Fibroblast of pulmonary artery (primary cell): ENCODE results near the gene ADAMTS12.
A peak's percentile ranks its signal among the peaks of the same experiment; 100 is the strongest.

ENCODE experiments used
- DNase-seq: peaks from one replicate; pipeline ENCODE4 v3.0.0-alpha.2; 2010; ENCODE audit warnings: low read depth
- H3K4me3 ChIP-seq: replicated peaks from 2 replicates; pipeline ENCODE4 v1.5.1; 2011; ENCODE audit warnings: low read depth, mild to moderate bottlenecking, control low read depth, low read length, moderate library complexity
- TF ChIP-seq, protein P1 (sequence below): IDR thresholded peaks from 2 replicates; pipeline ENCODE4 v1.5.1; 2011; ENCODE audit warnings: mild to moderate bottlenecking, control low read depth, low read length, inconsistent platforms; ENCODE audit errors: missing control alignments

Gene ADAMTS12

DNA sequence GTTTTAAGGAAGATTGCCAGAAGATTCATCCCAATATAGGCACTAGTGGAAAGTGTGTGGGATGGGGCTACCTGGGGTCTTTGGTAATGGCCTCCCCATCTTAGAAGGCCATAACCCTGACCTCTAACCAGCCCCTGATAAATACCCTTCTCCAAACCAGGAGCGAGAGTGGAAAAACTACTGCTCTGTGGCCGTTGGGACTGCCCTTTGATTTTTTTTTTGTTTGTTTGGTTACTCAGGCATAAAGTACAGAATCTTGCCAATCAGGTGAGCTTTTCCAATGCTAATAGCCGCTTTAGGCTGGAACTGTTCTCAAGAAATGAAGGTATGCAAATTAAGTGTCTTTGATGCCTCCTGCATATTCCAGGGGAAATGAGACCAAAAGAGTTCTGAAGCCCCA is 153.7 kb downstream of the ADAMTS12 start:
- TF ChIP-seq, protein P1, sequence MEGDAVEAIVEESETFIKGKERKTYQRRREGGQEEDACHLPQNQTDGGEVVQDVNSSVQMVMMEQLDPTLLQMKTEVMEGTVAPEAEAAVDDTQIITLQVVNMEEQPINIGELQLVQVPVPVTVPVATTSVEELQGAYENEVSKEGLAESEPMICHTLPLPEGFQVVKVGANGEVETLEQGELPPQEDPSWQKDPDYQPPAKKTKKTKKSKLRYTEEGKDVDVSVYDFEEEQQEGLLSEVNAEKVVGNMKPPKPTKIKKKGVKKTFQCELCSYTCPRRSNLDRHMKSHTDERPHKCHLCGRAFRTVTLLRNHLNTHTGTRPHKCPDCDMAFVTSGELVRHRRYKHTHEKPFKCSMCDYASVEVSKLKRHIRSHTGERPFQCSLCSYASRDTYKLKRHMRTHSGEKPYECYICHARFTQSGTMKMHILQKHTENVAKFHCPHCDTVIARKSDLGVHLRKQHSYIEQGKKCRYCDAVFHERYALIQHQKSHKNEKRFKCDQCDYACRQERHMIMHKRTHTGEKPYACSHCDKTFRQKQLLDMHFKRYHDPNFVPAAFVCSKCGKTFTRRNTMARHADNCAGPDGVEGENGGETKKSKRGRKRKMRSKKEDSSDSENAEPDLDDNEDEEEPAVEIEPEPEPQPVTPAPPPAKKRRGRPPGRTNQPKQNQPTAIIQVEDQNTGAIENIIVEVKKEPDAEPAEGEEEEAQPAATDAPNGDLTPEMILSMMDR, result no peak
- no peak for DNase-seq
- H3K4me3 ChIP-seq, result no peak overlapping the region

DNA sequence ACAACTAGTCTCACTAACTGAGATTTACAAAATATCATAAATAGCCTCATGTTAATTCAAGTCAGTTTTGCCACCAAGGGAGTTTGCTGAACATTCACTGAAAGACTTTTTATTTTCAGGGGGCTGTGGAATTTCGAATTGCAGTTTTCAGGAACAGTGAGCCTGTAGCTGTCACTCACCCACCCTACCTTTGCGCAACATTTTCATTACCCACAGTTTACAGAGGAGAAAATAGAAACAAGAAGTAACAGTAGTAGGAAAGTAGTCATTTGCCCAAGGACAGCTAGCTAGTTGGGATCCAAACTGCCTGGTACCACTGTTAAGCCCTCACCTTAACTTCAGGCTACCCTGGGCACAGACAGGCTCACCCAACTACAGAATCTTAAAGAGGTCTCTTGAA is 154.1 kb downstream of the ADAMTS12 start:
- TF ChIP-seq, protein P1, result no peak
- no peak overlapping the region for H3K4me3 ChIP-seq
- no peak for DNase-seq

DNA sequence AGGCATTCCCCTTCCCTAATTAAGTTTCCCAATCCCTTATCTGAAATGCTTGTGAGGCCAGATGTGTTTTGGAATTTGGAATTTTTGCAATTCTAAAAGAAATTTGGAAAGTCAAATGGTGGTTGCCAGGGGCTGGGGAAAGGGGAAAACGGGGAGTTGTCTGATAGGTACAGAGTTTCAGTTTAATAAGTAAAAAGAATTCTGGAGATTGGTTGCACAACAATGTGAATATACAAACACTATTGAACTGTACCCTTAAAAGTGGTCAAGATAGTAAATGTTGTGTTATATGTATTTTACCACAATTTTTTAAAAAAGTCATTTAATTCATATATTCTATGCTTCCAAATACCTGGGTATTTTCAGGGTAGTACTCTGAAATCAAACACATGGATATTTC is 154.5 kb downstream of the ADAMTS12 start:
- no peak for DNase-seq
- TF ChIP-seq, protein P1, result no peak
- H3K4me3 ChIP-seq, result no peak overlapping the region

DNA sequence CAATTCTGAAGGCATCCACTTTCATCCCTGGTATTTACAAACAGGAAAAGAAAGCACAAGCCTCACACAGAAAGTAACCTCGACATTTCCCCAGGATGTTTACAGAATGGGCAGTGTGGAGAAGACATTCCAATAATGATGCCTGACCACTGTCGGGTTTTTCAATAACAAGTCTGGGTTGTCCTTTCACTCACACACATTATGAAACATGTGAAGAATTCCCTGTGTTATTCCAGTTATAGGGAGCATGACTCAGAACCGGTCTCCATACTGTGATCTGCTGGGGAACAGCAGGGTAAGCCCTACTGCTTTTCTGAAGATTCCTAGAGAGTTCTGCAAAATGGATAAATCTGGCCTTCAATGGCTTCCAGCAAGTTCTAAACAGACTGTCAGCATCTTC is 155.3 kb downstream of the ADAMTS12 start:
- peak; percentile 72 for DNase-seq
- TF ChIP-seq, protein P1, result no peak
- H3K4me3 ChIP-seq, result no peak overlapping the region

DNA sequence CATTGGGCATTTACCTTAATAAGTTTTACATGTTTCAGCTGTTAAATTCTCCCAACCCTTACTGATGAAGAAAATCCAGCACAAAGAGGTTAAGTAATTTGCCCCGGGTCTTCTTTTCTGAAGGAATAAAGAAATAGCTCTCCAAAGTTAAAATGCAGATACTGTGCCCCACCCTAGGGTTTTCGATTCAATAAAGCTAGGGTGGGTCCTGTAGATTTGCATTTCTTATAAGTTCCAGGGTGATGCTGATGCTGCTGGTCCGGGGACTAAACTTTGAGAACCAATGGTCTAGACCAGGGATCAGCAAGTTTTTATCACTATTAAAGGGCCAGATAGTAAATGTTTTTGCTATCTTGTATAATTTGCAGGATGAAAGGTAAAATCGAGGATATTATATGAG is 156.7 kb downstream of the ADAMTS12 start:
- H3K4me3 ChIP-seq, result no peak overlapping the region
- TF ChIP-seq, protein P1, result no peak
- DNase-seq, result no peak

DNA sequence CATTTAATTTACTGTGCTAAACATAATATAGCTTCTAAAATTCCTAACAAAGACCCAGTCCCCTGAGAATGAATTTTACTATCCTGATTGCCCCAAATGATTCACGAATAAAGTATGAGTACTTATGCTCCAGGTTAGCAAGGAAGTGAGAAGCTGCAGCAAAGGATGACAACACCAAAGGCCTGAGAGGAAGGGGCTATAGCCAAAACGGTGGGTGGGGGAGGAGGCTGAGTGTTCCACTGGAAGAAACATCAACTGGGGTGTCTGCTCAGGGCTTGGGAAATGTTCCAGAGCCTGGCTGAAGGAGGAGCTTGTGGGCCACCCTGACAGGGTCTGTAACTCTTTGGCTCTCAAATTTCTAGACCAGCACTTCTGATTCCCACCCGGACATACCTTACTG is 157.3 kb downstream of the ADAMTS12 start:
- H3K4me3 ChIP-seq, result no peak overlapping the region
- TF ChIP-seq, protein P1, result no peak
- peak; percentile 32 for DNase-seq

DNA sequence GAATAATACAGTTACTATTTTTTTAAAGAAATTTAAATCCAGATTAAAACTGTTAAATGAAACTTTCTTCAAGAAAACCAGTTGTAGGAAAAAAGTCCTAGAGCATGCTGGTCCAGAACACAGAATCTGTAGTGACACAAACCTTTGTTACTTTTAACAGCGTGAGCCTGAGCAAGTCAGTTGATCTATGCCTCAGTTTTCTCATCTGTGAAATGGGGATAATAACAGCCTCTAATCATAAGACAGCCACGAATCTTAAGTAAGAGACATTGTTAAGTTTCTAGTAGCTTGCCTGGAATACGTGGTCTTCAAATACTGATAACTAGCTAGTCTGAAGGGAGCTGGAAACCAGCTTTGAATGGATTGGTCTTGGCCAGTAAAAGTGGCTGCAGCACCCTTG is 158.6 kb downstream of the ADAMTS12 start:
- TF ChIP-seq, protein P1, result no peak
- DNase-seq, result no peak
- H3K4me3 ChIP-seq, result no peak overlapping the region
